Measurements from ENCODE around the gene HAX1. TPM values are rescaled to one million over a fixed set of nuclear protein-coding genes. Genes with fewer than 3 reads are reported as not detected.

The HAX1 gene
- total RNA-seq, 1 experiment from 2014 or later = 80.4 TPM

- no peak for TF ChIP-seq CTCF (conservative IDR thresholded peaks at IDR 0.05)
Measured at GRCh38 chr1:154304664-154305337, 32.4 kb downstream of the HAX1 start.

More at GRCh38 chr1:154304664-154305337, 32.4 kb downstream of the HAX1 start:
- H4K5ac ChIP-seq (ENCODE audit: insufficient read length, low read depth, low read length) = no peak overlapping the region
- H3K56ac ChIP-seq (ENCODE audit: insufficient read length, low read depth, low read length) = no peak overlapping the region
- H3K18ac ChIP-seq (ENCODE audit: insufficient read length, low read depth, low read length) = no peak overlapping the region
- Mint-ChIP-seq H3K27ac (no peak overlapping the region), H3K9me3 (peaks cover 4 to 5% of the 10 kb centered on the region in 2 experiments; a peak in 4 of 5 replicates), H3K27me3 (ENCODE audit: low read depth) (peaks cover 9% of the 10 kb centered on the region), H3K4me3 (no peak overlapping the region; a peak in 1 of 5 replicates), H3K36me3 (ENCODE audit: insufficient read depth in 1 of 3, low read depth in 3 of 3) (peaks cover 0 to 3% (median 0%) of the 10 kb centered on the region in 3 experiments; a peak in 2 of 7 replicates), H3K4me1 (no peaks in the 10 kb centered on the region)
- no peak overlapping the region for H2BK120ac ChIP-seq (ENCODE audit: low read depth, low read length, poor library complexity, severe bottlenecking)
- no peak overlapping the region for H3K9ac ChIP-seq (ENCODE audit: extremely low read depth, insufficient read length, low read length)
- no peak overlapping the region for H3K27ac ChIP-seq (ENCODE audit: insufficient read length, low read depth, low read length)
- no peak overlapping the region for H2BK5ac ChIP-seq (ENCODE audit: insufficient read length, low read length)
- no peak overlapping the region for H4K91ac ChIP-seq (ENCODE audit: insufficient read length, low read depth, low read length)
- H3K4ac ChIP-seq (ENCODE audit: low read depth, low read length) = no peak overlapping the region
- no peaks in the 10 kb centered on the region for H3K23me2 ChIP-seq (ENCODE audit: insufficient read length, low read depth, low read length, poor library complexity, severe bottlenecking)
- no peaks in the 10 kb centered on the region for H3K9me3 ChIP-seq (ENCODE audit: control insufficient read depth, low read depth, low read length)
- no peaks in the 10 kb centered on the region for H3K4me1 ChIP-seq (ENCODE audit: insufficient read depth, low read length)
- H3K4me2 ChIP-seq (ENCODE audit: insufficient read depth, insufficient read length, low read length) = no peak overlapping the region
- no peaks in the 10 kb centered on the region for H4K20me1 ChIP-seq (ENCODE audit: control insufficient read depth, insufficient read depth, insufficient read length)
- H4K8ac ChIP-seq (replicated peaks; ENCODE audit: insufficient read length, low read depth, low read length) = no peak overlapping the region
- DNase-seq = no peak
- H3K14ac ChIP-seq (ENCODE audit: insufficient read depth, low read length) = no peak overlapping the region
- no peak overlapping the region for H2BK12ac ChIP-seq (ENCODE audit: insufficient read length, low read depth, low read length)
- H3T11ph ChIP-seq (ENCODE audit: low read length) = no peak overlapping the region
- no peak overlapping the region for H2AFZ ChIP-seq (ENCODE audit: low read length)
- no peak overlapping the region for H3K23ac ChIP-seq (ENCODE audit: insufficient read length, low read depth, low read length)
- H3K79me1 ChIP-seq (ENCODE audit: insufficient read depth, low read depth, low read length, poor library complexity, severe bottlenecking) = no peaks in the 10 kb centered on the region
- WGBS (ENCODE audit: extremely low coverage, insufficient read length, low lambda C conversion rate) = no CpG with 5 or more reads among the region's 9 CpGs
- H2BK15ac ChIP-seq (ENCODE audit: low read depth, low read length) = no peak overlapping the region
- no peaks in the 10 kb centered on the region for H3K27me3 ChIP-seq (ENCODE audit: insufficient read depth, low read length)
- no peaks in the 10 kb centered on the region for H3K79me2 ChIP-seq (ENCODE audit: insufficient read depth, low read length)
- H2BK20ac ChIP-seq (ENCODE audit: low read depth, low read length, poor library complexity, severe bottlenecking) = no peak overlapping the region
- no peak overlapping the region for H2AK5ac ChIP-seq (ENCODE audit: insufficient read length, low read length)
